HepG2 (cell line): ENCODE data around the gene NSMCE1. TPM values are rescaled to one million over a fixed set of nuclear protein-coding genes. Genes with fewer than 3 reads are reported as not detected.

Source experiments
- BRF2 ChIP-seq: sonication (generic); formaldehyde crosslinking; IDR thresholded peaks from 2 replicates; pipeline ENCODE4 v1.8.1; 2022; ENCODE audit warnings: mild to moderate bottlenecking, missing genetic modification reagents
- CAMTA2 ChIP-seq: sonication (generic); formaldehyde crosslinking; IDR thresholded peaks from 2 replicates; pipeline ENCODE4 v1.4.0; 2020; ENCODE audit warnings: mild to moderate bottlenecking, missing genetic modification reagents, borderline replicate concordance
- HMGXB4 ChIP-seq, 2 experiments: sonication (generic) in 1 of 2; formaldehyde crosslinking in 1 of 2; IDR thresholded peaks; 2 replicates each; pipeline versions ENCODE4 v1.4.0 to v1.6.1; 2018 to 2020; ENCODE audit warnings: missing genetic modification reagents in 2 of 2, borderline replicate concordance in 1 of 2, low read depth in 1 of 2, mild to moderate bottlenecking in 1 of 2, missing biosample characterization in 1 of 2
- KLF16 ChIP-seq, 2 experiments: sonication (generic) in 1 of 2; formaldehyde crosslinking in 1 of 2; IDR thresholded peaks; 2 replicates each; pipeline versions ENCODE4 v1.6.1 to v1.8.0; 2016 to 2023; ENCODE audit warnings: missing genetic modification reagents in 2 of 2, missing compliant biosample characterization in 1 of 2
- MAZ ChIP-seq, 2 experiments: sonication (generic) in 1 of 2; formaldehyde crosslinking in 1 of 2; IDR thresholded peaks; 2 replicates each; pipeline versions ENCODE4 v1.5.0 to v1.6.1; 2012 to 2020; ENCODE audit warnings: low read depth in 2 of 2, mild to moderate bottlenecking in 2 of 2, borderline replicate concordance in 1 of 2, improper control_type of control experiment in 1 of 2, low read length in 1 of 2, missing genetic modification reagents in 1 of 2, moderate library complexity in 1 of 2
- MIXL1 ChIP-seq: IDR thresholded peaks from 2 replicates; pipeline ENCODE4 v1.6.1; 2016
- MTF2 ChIP-seq: sonication (generic); formaldehyde crosslinking; IDR thresholded peaks from 2 replicates; pipeline ENCODE4 v1.5.0; 2020; ENCODE audit warnings: missing genetic modification reagents, borderline replicate concordance
- MXD4 ChIP-seq: IDR thresholded peaks from 2 replicates; pipeline ENCODE4 v1.6.1; 2016; ENCODE audit warnings: mild to moderate bottlenecking, missing biosample characterization, missing genetic modification reagents
- RXRB ChIP-seq: IDR thresholded peaks from 2 replicates; pipeline ENCODE4 v1.6.1; 2016; ENCODE audit warnings: borderline replicate concordance, missing genetic modification reagents, missing compliant biosample characterization
- TBX2 ChIP-seq: sonication (generic); formaldehyde crosslinking; IDR thresholded peaks from 2 replicates; pipeline ENCODE4 v1.5.0; 2020; ENCODE audit warnings: missing genetic modification reagents, mild to moderate bottlenecking, borderline replicate concordance
- ZNF136 ChIP-seq: sonication (generic); formaldehyde crosslinking; IDR thresholded peaks from 2 replicates; pipeline ENCODE4 v1.8.1; 2022; ENCODE audit warnings: low read depth, mild to moderate bottlenecking, moderate library complexity, missing genetic modification reagents
- ZNF598 ChIP-seq: sonication (generic); formaldehyde crosslinking; IDR thresholded peaks from 2 replicates; pipeline ENCODE4 v1.5.1; 2020; ENCODE audit warnings: mild to moderate bottlenecking, missing genetic modification reagents, borderline replicate concordance
- ZNF616 ChIP-seq: sonication (generic); formaldehyde crosslinking; IDR thresholded peaks from 2 replicates; pipeline ENCODE4 v1.5.0; 2020; ENCODE audit warnings: low read depth, mild to moderate bottlenecking, missing genetic modification reagents
- ZNF644 ChIP-seq: IDR thresholded peaks from 2 replicates; pipeline ENCODE4 v1.6.1; 2016; ENCODE audit warnings: low read depth
- ZSCAN25 ChIP-seq: sonication (generic); formaldehyde crosslinking; IDR thresholded peaks from 2 replicates; pipeline ENCODE4 v1.8.0; 2022; ENCODE audit warnings: mild to moderate bottlenecking, missing genetic modification reagents
- polyA plus RNA-seq, 8 experiments: library from polyadenylated mRNA; depleted of rRNA in 3 of 8; stranded (reverse) in 7 of 8; unstranded in 1 of 8; fragments of >200 nt; fragmentation: Illumina TruSeq in 4 of 8; extraction: Trizol in 4 of 8; gene quantifications; 2 replicates each; pipeline versions ENCODE4 v1.2.1 to v1.2.3, GENCODE V29; 2011 to 2016; ENCODE audit warnings: low read depth in 4 of 8, missing spikeins in 1 of 8, mixed read lengths in 1 of 8; ENCODE audit not compliant: insufficient read depth in 1 of 8
- total RNA-seq, 5 experiments: library from RNA; depleted of rRNA; stranded (reverse); fragments of >200 nt; fragmentation: Illumina TruSeq; extraction: Trizol; gene quantifications; 2 replicates each; pipeline ENCODE4 v1.2.3, GENCODE V29; 2016; ENCODE audit warnings: low read depth in 1 of 5
- TF ChIP-seq, protein P1 (sequence below): sonication (generic); formaldehyde crosslinking; IDR thresholded peaks from 2 replicates; pipeline ENCODE4 v1.4.0; 2020; ENCODE audit warnings: missing genetic modification reagents, borderline replicate concordance
- TF ChIP-seq, protein P2 (sequence below): IDR thresholded peaks from 2 replicates; pipeline ENCODE4 v1.6.1; 2016; ENCODE audit warnings: missing compliant biosample characterization, missing genetic modification reagents, borderline replicate concordance
- TF ChIP-seq, protein P3 (sequence below): sonication (generic); formaldehyde crosslinking; IDR thresholded peaks from 2 replicates; pipeline ENCODE4 v1.5.0; 2020; ENCODE audit warnings: missing genetic modification reagents, mild to moderate bottlenecking, borderline replicate concordance

The NSMCE1 gene
- total and polyA plus RNA-seq, 2 of the 13 experiments (the other 11 are each of a cell fraction or from before 2014, with no cell fraction given), result 42.7 to 52.9 TPM

GRCh38 chr16:27179500-27180072 is 89.0 kb downstream of the NSMCE1 start (continued):
- TF ChIP-seq, protein P1, sequence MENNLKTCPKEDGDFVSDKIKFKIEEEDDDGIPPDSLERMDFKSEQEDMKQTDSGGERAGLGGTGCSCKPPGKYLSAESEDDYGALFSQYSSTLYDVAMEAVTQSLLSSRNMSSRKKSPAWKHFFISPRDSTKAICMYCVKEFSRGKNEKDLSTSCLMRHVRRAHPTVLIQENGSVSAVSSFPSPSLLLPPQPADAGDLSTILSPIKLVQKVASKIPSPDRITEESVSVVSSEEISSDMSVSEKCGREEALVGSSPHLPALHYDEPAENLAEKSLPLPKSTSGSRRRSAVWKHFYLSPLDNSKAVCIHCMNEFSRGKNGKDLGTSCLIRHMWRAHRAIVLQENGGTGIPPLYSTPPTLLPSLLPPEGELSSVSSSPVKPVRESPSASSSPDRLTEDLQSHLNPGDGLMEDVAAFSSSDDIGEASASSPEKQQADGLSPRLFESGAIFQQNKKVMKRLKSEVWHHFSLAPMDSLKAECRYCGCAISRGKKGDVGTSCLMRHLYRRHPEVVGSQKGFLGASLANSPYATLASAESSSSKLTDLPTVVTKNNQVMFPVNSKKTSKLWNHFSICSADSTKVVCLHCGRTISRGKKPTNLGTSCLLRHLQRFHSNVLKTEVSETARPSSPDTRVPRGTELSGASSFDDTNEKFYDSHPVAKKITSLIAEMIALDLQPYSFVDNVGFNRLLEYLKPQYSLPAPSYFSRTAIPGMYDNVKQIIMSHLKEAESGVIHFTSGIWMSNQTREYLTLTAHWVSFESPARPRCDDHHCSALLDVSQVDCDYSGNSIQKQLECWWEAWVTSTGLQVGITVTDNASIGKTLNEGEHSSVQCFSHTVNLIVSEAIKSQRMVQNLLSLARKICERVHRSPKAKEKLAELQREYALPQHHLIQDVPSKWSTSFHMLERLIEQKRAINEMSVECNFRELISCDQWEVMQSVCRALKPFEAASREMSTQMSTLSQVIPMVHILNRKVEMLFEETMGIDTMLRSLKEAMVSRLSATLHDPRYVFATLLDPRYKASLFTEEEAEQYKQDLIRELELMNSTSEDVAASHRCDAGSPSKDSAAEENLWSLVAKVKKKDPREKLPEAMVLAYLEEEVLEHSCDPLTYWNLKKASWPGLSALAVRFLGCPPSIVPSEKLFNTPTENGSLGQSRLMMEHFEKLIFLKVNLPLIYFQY (CRISPR knock-in tag), result 0 out of 2 replicates have a peak, but pooled peaks have one; percentile 35
- 0 out of 2 replicates have a peak, but pooled peaks have one; percentile 35 for TF ChIP-seq TBX2 (CRISPR knock-in tag)
- 0 out of 2 replicates have a peak, but pooled peaks have one; percentile 66 for TF ChIP-seq ZNF598 (CRISPR knock-in tag)
- TF ChIP-seq, protein P2, sequence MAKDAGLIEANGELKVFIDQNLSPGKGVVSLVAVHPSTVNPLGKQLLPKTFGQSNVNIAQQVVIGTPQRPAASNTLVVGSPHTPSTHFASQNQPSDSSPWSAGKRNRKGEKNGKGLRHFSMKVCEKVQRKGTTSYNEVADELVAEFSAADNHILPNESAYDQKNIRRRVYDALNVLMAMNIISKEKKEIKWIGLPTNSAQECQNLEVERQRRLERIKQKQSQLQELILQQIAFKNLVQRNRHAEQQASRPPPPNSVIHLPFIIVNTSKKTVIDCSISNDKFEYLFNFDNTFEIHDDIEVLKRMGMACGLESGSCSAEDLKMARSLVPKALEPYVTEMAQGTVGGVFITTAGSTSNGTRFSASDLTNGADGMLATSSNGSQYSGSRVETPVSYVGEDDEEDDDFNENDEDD, result 0 out of 2 replicates have a peak, but pooled peaks have one; percentile 33
- TF ChIP-seq KLF16 (CRISPR knock-in tag; IDR thresholded peaks at IDR 0.05), result 0 out of 4 replicates have a peak, but pooled peaks of 1 of the 2 experiments have one; percentile 27
- TF ChIP-seq CAMTA2 (CRISPR knock-in tag), result no peak
- TF ChIP-seq BRF2 (CRISPR knock-in tag), result no peak
- TF ChIP-seq ZNF644 (CRISPR knock-in tag), result 0 out of 2 replicates have a peak, but pooled peaks have one; percentile 17
- peak; percentile 59; the same call in 1 of the 2 replicates for TF ChIP-seq MAZ (IDR thresholded peaks at IDR 0.05; ENCODE audit: borderline replicate concordance, low read depth, low read length)
- TF ChIP-seq MAZ (CRISPR knock-in tag; IDR thresholded peaks at IDR 0.05; ENCODE audit: low read depth), result no peak
- 0 out of 2 replicates have a peak, but pooled peaks have one; percentile 46 for TF ChIP-seq ZNF136 (CRISPR knock-in tag)
- 0 out of 2 replicates have a peak, but pooled peaks have one; percentile 36 for TF ChIP-seq MIXL1 (CRISPR knock-in tag)
- 0 out of 2 replicates have a peak, but pooled peaks have one; percentile 49 for TF ChIP-seq ZNF616 (CRISPR knock-in tag)
- peak; percentile 43; the same call in 1 of the 2 replicates for TF ChIP-seq RXRB (CRISPR knock-in tag)
- 0 out of 2 replicates have a peak, but pooled peaks have one; percentile 22 for TF ChIP-seq MXD4
- TF ChIP-seq MTF2 (CRISPR knock-in tag), result no peak
- TF ChIP-seq, protein P3, sequence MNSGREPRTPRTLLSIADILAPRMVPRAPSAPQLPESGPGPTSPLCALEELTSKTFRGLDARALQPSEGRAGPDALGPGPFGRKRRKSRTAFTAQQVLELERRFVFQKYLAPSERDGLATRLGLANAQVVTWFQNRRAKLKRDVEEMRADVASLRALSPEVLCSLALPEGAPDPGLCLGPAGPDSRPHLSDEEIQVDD (CRISPR knock-in tag), result no peak
- TF ChIP-seq HMGXB4 (CRISPR knock-in tag; IDR thresholded peaks at IDR 0.05; ENCODE audit: borderline replicate concordance in 1 of 2, low read depth in 1 of 2), result peak in 1 of 2 experiments; percentile 83; a peak in 2 of 4 replicates
- 0 out of 2 replicates have a peak, but pooled peaks have one; percentile 37 for TF ChIP-seq ZSCAN25 (CRISPR knock-in tag)
